Measurements from ENCODE around the gene ZNF101.
"Not testable (repeated sequence)": the region's sequence is repeated elsewhere in the genome, so short reads cannot be mapped to it uniquely, and the experiment has no call there.

DNA sequence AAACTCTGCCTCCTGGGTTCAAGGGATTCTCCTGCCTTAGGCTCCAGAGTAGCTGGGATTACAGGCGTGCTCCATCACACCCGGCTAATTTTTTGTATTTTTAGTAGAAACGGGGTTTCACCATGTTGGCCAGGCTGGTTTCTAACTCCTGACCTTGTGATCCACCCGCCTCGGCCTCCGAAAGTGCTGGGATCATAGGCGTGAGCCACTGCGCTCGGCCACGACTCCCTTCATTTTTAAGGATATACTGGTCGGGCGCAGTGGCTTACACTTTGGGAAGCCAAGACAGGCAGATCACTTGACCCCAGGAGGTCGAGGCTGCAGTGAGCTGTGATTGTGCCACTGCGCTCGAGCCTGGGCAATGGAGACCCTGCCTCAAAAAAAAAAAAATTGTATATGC lies 17.5 kb downstream of the ZNF101 start:
- not testable (repeated sequence) for TF ChIP-seq EZH2 (IDR thresholded peaks at IDR 0.05; ENCODE audit: low read length, missing control alignments)
- TF ChIP-seq, protein P1, sequence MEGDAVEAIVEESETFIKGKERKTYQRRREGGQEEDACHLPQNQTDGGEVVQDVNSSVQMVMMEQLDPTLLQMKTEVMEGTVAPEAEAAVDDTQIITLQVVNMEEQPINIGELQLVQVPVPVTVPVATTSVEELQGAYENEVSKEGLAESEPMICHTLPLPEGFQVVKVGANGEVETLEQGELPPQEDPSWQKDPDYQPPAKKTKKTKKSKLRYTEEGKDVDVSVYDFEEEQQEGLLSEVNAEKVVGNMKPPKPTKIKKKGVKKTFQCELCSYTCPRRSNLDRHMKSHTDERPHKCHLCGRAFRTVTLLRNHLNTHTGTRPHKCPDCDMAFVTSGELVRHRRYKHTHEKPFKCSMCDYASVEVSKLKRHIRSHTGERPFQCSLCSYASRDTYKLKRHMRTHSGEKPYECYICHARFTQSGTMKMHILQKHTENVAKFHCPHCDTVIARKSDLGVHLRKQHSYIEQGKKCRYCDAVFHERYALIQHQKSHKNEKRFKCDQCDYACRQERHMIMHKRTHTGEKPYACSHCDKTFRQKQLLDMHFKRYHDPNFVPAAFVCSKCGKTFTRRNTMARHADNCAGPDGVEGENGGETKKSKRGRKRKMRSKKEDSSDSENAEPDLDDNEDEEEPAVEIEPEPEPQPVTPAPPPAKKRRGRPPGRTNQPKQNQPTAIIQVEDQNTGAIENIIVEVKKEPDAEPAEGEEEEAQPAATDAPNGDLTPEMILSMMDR (conservative IDR thresholded peaks at IDR 0.05 in 1 of 2, IDR thresholded peaks at IDR 0.05 in 1 of 2; ENCODE audit: low read depth in 1 of 2, low read length in 2 of 2): not testable (repeated sequence)

Measured in fibroblast of lung (primary cell).